ENCODE results near the gene SRRT.

GRCh38 chr7:100854146-100854895 lies 20.6 kb upstream of the SRRT start:
- no peak for TF ChIP-seq POLR2A (IDR thresholded peaks at IDR 0.05; ENCODE audit: low read length)
- TF ChIP-seq GATA1 (IDR thresholded peaks at IDR 0.05; ENCODE audit: low read depth, low read length): no peak

Data from erythroblast (primary cell).